Stimulated activated CD4-positive, alpha-beta T cell treated with anti-CD3 and anti-CD28 coated beads, Interleukin-4, amount 100 ng/mL, for 1 hour (primary cell): ENCODE measurements around the gene ZNF33B.
A peak's percentile ranks its signal among the peaks of the same experiment; 100 is the strongest.
"Not testable (repeated sequence)": the region's sequence is repeated elsewhere in the genome, so short reads cannot be mapped to it uniquely, and the experiment has no call there.

Source experiments
- DNase-seq: peaks from one replicate; pipeline ENCODE4 v3.0.0-alpha.2; 2020

ZNF33B gene

DNA sequence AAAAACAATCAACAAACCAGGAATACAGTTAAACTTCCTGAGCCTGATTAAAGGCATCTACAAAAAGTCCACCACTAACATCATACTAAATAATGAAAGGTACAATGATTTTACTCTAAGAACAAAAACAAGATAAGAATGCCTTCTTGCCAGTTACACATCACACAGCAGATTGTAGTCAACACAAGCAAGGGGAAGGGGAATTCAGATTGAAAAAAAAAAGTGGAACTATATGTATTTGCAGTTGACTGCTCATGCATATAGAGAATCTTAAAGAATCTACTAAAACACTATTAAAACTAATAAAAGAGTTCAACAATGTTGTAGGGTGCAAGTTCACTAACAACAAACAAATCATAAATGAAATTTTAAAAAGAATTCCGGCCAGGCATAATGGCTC is 28.5 kb downstream of the ZNF33B start:
- no peak for DNase-seq

DNA sequence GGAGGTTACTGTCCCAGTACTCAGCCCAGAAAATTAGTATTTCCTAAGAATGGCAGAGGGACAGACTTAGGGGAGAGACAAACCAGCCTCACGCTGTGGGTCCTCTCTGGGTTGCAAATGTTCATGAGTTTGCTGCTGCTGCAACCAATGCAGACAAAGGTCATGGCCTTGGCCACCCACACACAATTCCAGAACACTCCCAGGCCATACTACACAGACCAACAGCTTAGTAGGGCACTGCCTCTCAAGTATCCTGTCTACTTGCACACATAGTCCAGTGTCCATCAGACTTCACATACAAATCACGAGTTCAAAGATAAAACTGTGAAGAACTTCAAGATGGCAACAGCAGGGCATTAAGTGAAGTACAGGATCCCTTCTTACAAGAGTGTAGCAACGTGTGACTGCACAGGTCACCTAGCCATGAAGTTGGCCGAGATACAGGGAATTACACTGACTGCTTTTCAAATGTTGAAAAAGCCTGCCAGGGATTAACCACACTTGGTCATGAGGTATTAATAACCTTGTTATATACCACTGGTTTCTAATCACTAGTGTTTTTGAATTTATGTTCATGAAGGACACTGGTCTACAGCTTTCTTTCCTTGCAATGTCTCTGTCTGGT is 40.0 kb downstream of the ZNF33B start:
- DNase-seq, result no peak

DNA sequence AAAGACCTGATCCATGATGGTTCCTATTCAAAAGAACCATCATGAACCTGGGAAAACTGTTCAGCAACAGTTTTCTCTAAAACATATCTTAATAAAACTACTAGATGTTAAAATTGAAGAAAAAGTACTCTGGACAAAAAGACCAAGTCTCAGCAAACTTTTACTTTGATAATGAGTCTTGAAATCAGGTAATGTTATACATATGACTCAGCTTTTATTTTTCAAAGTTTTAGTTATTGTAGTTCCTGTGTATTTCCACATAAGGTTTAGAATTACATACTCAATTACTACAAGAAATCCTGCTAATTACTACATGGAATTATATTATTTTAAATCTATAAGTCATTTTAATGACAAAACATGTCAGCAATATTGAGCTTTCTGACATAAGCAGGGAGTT is 42.2 kb downstream of the ZNF33B start:
- DNase-seq, result no peak

DNA sequence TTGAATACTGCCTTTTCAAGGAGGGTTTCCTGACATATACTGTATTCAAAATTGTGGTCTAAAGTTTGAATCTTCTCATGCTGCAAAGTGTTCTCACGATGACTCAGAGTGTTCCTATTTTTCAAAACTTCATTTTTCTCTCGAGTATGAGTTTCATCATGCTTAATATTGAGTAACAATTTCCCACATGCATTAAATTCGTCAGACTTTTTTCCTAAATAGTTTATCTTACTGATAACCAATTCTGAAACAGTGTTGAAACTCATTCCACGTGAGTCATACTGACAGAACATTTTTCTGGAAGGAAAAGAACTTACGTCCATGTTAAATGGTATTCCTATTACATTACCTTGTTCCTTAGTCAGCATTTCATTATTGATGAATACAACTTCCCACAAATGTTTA is 44.1 kb downstream of the ZNF33B start:
- no peak for DNase-seq

DNA sequence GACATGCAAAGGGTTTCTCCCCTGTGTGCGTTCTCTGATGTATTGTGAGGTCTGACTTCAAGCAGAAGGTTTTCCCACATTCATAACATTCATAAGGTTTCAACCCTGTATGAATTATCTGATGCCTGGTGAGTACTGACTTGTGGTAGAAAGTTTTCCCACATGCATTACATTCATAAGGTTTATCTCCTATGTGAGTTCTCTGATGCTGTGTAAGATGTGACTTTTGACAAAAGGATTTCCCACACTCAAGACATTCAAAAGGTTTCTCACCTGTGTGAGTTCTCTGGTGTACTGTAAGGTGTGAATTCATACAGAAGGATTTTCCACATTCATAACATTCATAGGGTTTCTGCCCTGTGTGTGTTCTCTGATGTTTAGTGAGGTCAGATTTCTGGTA is 45.1 kb downstream of the ZNF33B start:
- no peak for DNase-seq

DNA sequence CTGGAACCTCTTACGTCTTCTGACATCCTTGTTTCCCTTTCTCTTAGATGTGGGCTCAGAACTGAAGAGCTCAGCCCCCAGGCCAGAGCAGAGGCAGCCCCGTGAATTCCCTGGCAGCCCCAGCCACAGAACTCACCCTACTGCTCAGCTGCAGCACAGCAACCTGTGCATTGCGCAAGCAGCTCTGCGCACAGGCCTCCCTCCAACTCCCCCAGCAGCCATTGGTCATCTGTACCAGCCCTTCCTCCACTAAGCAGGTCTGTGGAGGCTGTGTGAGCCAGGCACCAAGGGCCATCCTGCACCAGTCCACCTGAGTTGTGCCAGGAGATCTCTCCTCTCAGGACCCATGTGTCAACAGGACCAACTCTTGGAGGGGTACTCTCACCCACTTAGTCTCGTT is 54.5 kb downstream of the ZNF33B start:
- no peak for DNase-seq

DNA sequence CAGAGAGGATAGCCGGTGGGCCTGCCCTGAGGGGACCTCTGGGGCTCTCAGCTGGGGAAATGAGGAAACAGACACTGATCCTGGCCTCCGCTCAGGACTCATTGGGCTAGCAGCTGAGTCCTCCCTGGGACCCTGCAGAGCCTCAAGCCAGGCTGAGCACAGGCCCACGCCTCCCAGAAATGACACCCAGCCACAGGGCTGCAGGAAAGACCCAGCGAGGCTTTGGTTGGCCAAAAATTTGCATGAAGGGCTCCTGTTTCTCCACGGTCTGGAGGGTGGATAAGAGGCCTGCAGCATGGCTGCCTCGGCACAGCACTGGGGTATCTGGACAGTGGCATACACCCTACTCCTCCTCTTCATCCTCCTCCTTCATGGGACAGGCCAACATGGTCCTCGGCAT is 60.4 kb downstream of the ZNF33B start:
- no peak for DNase-seq

DNA sequence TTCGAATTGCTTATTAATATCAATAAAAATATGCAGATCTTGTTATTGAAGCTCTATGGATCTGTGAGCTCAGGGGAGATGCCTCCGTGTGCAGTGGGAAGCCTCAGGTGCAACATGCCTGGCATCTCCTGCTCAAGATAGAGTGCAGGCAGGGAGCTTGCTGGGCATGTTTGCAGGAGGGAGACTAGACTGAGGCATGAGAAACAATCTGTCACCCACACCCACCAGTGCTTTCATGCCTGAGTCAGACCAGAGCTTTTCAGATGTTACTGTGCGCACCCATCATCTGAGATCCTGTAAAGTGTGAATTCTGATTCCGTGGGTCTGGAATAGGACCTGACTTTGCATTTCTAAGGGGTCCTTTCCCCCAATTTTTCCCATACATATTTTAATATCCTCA is 62.0 kb downstream of the ZNF33B start:
- DNase-seq, result no peak

DNA sequence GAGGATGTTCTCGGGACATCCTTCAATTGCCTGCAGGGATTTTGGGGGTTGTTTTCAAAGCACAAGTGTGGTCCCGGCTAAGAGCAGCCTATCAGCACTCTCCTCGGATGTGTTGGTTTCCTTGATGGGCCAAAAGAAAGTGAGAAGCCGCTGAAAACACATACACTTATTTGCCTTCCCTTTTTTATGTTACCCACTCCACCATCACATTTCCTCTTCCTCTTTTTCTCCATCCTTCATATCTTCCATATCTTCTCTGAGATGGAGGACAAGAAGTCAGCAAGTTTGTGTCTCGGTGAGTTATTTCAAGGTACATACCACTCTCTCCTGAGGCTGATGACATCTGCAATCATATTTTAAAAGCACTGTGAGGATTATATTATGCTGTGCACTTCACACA is 64.0 kb downstream of the ZNF33B start:
- DNase-seq, result no peak

DNA sequence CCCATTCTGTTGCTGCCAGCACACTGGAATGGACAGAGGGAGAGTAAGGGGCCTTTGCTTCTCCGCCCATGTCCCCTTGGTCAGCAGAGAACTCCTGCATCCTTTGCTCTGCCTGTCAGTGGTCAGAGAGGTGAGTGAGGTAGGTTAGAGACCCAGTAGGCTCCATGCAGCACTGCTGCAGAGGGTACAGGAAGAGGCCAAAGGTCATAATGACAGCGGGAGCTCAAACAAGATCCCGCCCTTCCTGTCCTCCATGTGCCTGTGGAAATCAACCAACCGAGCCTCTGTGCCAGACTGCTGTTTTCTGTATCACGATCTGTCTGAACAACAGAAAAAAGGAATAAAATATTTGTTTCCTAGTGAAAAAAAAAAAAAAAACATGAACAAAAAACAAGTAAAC is 81.4 kb downstream of the ZNF33B start:
- DNase-seq, result no peak

DNA sequence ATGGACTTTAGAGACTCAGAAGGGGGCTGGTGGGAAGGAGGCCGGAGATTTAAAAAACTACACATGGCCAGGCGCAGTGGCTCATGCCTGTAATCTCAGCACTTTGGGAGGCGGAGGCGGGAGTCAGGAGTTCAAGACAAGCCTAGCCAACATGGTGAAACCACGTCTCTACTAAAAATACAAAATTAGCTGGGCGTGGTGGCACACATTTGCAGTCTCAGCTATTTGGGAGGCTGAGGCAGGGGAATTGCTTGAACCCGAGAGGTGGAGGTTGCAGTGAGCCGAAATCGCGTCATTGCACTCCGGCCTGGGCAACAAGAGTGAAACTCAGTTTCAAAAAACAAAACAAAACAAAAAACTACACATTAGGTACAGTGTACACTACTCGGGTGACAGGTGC is 84.8 kb downstream of the ZNF33B start:
- not testable (repeated sequence) for DNase-seq

DNA sequence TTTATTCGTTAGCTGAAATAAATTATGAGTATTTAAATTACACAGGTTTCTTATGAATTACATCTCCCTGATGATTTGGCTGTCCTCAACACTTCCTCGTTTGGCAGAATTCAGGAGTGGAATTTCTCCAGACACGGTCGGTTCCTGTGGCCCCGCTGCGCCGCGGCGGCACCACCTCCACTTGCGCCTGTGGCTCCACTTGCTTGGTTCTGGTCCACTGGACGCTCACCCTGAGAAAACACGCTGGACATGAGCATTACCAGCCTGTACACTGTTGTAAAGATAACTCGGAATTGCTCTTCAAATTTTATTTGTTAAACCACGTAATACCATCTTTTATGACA is 85.3 kb downstream of the ZNF33B start:
- DNase-seq, result no peak

DNA sequence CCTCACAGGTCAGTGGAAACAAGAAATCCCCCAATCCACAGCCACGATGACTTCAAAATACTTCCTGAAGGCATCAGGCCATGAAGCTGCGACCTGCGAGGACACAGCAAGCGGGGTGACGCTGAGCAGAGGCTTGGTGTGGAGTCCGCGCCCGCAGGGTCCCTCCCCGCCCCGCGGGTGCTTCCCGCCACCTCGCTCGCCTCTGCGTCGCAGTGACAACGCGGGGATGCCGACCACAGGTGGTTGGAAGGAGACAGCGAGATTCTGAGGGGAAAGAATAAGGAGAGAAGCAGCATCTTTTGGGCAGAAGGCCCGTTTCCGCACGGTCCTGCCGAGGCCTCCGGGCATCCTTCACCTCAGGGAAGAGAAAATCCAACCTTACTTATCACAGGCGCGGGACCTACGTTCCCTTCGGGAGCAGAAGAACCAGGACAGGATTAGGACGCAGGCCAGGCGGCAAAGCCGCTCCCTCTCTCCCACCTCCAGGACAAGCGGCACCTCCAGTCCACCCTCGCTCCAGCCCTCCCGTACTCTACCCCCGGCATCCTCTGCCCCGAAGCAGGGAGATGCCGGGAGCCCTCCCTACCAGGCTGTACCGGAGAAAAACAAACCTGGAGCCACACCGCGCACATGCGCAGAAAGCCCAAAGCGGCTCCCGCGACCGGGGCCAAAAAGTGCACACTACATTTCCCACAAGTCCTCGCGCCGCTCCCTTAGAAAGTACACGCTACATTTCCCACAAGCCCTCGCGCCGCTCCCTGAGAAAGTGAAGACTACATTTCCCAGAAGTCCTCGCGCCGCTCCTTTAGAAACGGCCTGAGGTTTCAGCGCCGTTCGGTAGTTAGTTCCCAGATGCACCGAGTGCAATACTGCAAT is 85.9 kb downstream of the ZNF33B start:
- DNase-seq, result peak; percentile 95

DNA sequence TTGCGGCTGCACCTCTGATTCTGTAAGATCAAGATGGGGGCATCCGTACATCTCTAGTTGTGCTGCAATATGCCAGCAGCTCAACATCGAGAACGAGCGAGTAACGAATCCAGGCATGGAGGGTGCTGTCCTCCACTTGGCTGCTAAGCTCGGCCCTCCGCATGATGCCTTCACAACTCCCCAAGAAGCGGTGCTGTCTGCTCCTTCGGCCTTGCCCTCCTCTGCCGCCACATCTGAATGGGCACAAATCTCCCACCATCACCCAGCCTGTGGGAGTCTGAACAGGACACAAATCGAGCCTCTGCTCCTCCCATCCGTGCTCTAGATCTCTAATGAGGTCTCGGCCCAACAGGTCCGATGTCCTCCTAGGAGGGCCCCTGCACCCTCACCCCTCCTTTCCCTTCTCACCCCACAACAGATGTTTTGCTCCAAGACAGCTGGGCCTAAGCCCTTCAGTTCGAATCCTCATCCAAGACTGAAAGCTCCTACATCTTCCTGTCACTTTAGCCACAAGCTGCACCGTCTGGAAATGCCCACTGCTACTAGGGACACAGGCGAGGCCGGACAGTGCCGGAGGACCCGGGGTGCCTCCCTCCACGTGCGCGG is 86.7 kb downstream of the ZNF33B start:
- DNase-seq, result no peak

DNA sequence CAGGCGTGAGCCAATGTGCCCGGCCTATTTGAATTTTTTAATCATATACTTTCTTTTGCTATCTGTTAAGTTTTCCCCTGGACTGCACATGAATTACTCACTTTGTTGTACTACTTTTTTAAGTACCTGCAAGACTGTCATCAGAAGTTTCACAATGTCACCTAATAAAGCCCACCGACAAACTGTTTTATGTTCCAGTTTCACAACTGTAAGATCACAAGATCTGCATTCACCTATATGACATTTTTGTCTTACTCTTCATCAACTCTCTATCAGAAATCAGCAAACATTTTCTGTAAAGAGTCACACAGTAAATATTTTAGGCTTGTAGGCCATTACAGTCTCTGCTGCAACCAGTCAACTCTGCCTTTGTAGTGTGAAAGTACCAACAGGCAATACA is 88.5 kb downstream of the ZNF33B start:
- DNase-seq, result no peak

DNA sequence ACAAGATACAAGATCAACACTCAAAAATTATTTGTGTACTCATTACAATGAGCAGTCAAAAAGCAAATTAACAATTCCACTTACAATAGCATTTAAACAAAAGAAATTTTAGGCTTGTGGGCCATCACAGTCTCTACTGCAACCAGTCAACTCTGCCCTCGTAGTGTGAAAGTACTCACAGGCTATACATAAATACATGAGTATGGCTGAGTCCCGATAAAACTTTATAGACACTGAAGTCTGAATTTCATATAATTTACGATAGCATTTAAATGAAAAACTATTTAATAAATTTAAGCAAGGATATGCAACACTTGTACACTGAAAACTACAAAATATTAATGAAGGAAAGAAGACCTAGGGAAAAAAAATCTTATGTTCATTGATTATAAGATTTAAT is 90.1 kb downstream of the ZNF33B start:
- DNase-seq, result no peak

DNA sequence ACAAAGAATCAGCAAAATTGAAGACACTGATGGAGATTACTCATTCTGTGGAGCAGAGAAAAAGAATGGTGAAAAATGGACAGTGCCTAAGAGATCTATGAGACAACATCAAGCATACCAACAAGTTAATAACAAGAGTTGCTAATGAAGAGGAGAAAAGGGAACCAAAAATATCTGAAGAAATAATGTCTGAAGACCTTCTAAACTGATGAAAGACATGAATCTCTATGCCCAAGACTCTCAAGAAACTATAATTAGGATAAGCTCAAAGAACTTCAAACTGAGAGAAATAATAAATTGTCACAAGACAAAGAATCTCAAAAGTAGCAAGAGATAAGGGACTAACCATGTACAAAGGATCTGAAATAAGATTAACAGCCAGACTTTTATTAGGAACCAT is 93.4 kb downstream of the ZNF33B start:
- no peak for DNase-seq

DNA sequence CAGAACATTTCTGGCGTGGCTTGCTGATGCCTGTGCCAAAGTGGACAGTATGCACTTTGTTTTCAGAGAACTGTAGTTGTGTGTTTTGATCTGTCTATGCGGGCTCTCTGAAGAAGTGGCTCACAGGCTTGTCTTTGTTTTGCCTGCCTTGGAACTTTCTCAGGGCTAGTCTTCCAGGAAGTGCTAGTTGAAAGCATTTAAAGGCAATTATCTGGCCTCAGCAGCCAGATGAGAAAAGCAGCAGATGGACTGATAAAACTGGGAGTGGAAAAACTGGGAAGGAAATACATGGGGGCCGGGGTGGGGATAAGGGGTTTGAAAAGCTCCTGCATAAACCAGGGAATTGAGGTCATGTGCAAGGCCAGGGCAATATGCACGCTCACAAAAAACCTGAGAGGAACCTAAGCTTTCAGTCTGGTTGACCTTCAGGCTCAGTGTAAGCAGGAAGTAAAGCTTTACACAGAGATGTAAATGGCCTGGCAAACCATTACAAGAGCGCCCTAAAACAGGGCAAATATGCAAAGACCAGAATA is 94.5 kb downstream of the ZNF33B start:
- DNase-seq, result no peak
